H1 (cell line): Measurements from ENCODE around the gene UCN. TPM values are rescaled to one million over a fixed set of nuclear protein-coding genes. Genes with fewer than 3 reads are reported as not detected.

ENCODE experiments used
- CEBPB ChIP-seq: IDR thresholded peaks from 2 replicates; pipeline ENCODE4 v1.6.1; 2012; ENCODE audit warnings: low read depth, low read length
- CREB1 ChIP-seq: IDR thresholded peaks from 2 replicates; pipeline ENCODE4 v1.6.1; 2012; ENCODE audit warnings: inconsistent platforms
- EP300 ChIP-seq, 2 experiments: IDR thresholded peaks; 1 replicate in 1 of 2; 2 replicates in 1 of 2; pipeline ENCODE4 v1.6.1; 2011 to 2012; ENCODE audit warnings: low read depth in 2 of 2, low read length in 2 of 2, mild to moderate bottlenecking in 2 of 2, borderline replicate concordance in 1 of 2, inconsistent platforms in 1 of 2, moderate library complexity in 1 of 2
- HDAC6 ChIP-seq: IDR thresholded peaks from one replicate; pipeline ENCODE4 v1.7.1; 2012; ENCODE audit warnings: low read depth, mild to moderate bottlenecking, inconsistent platforms, low read length, moderate library complexity
- NANOG ChIP-seq: IDR thresholded peaks from 2 replicates; pipeline ENCODE4 v1.6.1; 2011; ENCODE audit warnings: low read length, low read depth, mild to moderate bottlenecking, inconsistent platforms; ENCODE audit not compliant: insufficient read depth, poor library complexity, severe bottlenecking
- SUZ12 ChIP-seq: fragments of 200-600 bp; sonication (generic); IDR thresholded peaks from 2 replicates; pipeline ENCODE4 v1.6.1; 2012; ENCODE audit warnings: mild to moderate bottlenecking, inconsistent platforms, low read length, moderate library complexity, mixed read lengths
- TAF1 ChIP-seq: IDR thresholded peaks from 2 replicates; pipeline ENCODE4 v1.6.1; 2011; ENCODE audit warnings: mild to moderate bottlenecking, low read depth, low read length
- polyA plus RNA-seq, 7 experiments: library from polyadenylated mRNA; depleted of rRNA in 3 of 7; stranded (reverse) in 5 of 7; unstranded in 2 of 7; fragments of >200 nt in 5 of 7; fragments of 200-250 nt in 2 of 7; gene quantifications; 1 replicate in 5 of 7; 2 replicates in 1 of 7; 4 replicates in 1 of 7; pipeline versions ENCODE4 v1.2.1 to v1.2.3, GENCODE V29; 2011 to 2013; ENCODE audit warnings: missing spikeins in 2 of 7, mixed read lengths in 2 of 7
- total RNA-seq: library from RNA; stranded (reverse); fragmentation: NEBNext Ultra II Directional; extraction: Animal tissue kit (Norgen Biotek cat#: 25700); gene quantifications from 2 replicates; pipeline ENCODE4 v1.2.1, GENCODE V29; 2021
- TF ChIP-seq, protein P1 (sequence below): IDR thresholded peaks from 2 replicates; pipeline ENCODE4 v1.6.1; 2012; ENCODE audit warnings: inconsistent platforms

UCN gene
- total and polyA plus RNA-seq, 2 of the 8 experiments (the other 6 are each of a cell fraction or from before 2014, with no cell fraction given): 0.35 TPM; not detected in 1

DNA sequence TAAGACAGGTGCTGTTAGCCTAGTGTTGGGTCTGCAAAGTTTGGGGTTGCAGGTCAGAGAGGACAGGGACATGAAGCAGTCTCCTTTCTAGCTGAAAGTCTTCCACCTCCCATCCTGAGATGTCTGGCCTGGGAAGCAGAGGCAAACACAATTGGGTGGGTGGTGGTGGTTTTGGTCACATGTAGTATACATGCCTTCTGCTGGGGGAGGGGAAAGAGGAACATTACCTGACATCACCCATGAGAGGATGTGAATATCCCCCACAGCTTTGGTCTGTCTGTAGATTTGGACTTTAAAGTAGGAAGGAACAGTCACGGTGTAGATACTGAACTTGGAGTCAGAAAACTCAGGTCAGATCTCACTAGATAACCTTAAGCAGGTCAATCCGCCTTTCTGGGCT lies 37.6 kb downstream of the UCN start (continued):
- TF ChIP-seq EP300 (IDR thresholded peaks at IDR 0.05; ENCODE audit: borderline replicate concordance in 1 of 2, low read depth in 2 of 2, low read length in 2 of 2): no peak
- TF ChIP-seq NANOG: no peak
- no peak for TF ChIP-seq HDAC6
- TF ChIP-seq, protein P1, sequence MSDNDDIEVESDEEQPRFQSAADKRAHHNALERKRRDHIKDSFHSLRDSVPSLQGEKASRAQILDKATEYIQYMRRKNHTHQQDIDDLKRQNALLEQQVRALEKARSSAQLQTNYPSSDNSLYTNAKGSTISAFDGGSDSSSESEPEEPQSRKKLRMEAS: no peak
- TF ChIP-seq TAF1: no peak
- TF ChIP-seq CEBPB: no peak
- no peak for TF ChIP-seq CREB1
- TF ChIP-seq SUZ12: no peak
